Fibroblast of lung (primary cell): ENCODE data around the gene MACROH2A2.

Experiments used
- CTCF ChIP-seq, 2 donors: IDR thresholded peaks in 1 of 2; conservative IDR thresholded peaks in 1 of 2; 1 replicate in 1 of 2; 2 replicates in 1 of 2; pipeline ENCODE4 v1.5.1; 2011 to 2012; ENCODE audit warnings: low read length in 2 of 2, control low read depth in 1 of 2, inconsistent platforms in 1 of 2, low read depth in 1 of 2, mild to moderate bottlenecking in 1 of 2
- EZH2 ChIP-seq: IDR thresholded peaks from 2 replicates; pipeline ENCODE4 v1.5.1; 2012; ENCODE audit warnings: low read length, control low read depth, mild to moderate bottlenecking; ENCODE audit errors: missing control alignments

GRCh38 chr10:70052462-70053217, at the start of gene MACROH2A2:
- TF ChIP-seq CTCF (conservative IDR thresholded peaks at IDR 0.05 in 1 of 2, IDR thresholded peaks at IDR 0.05 in 1 of 2; ENCODE audit: low read depth in 1 of 2, low read length in 2 of 2), result peak; percentile 44 to 50
- no peak for TF ChIP-seq EZH2
